ENCODE data around the gene CDC73. TPM values are rescaled to one million over a fixed set of nuclear protein-coding genes. Genes with fewer than 3 reads are reported as not detected.

CDC73 gene
- total RNA-seq, 1 experiment from 2014 or later: 10.0 TPM

- Histone ChIP-seq H3K36me3 (ENCODE audit: low read depth, low read length) (no peaks in the 10 kb centered on the region), H3K27me3 (ENCODE audit: low read length) (no peaks in the 10 kb centered on the region), H3K9me3 (ENCODE audit: low read length) (no peaks in the 10 kb centered on the region), H2AFZ (ENCODE audit: low read length) (no peak overlapping the region), H3K4me1 (ENCODE audit: insufficient read depth, low read length) (no peaks in the 10 kb centered on the region), H3K27ac (ENCODE audit: low read length) (no peak overlapping the region), H3K4me2 (ENCODE audit: low read length) (no peak overlapping the region), H3K4me3 (ENCODE audit: low read length) (no peak overlapping the region), H4K20me1 (ENCODE audit: low read length) (no peaks in the 10 kb centered on the region), H3K9me2 (replicated peaks; ENCODE audit: low read length) (no peaks in the 10 kb centered on the region), H3K79me2 (ENCODE audit: low read length) (peaks cover 3% of the 10 kb centered on the region; the same call in 1 of the 2 replicates), H3F3A (ENCODE audit: low read length, unreplicated experiment) (no peaks in the 10 kb centered on the region), H3K9ac (ENCODE audit: low read length) (no peak overlapping the region)
- ChIA-PET CTCF (no interaction called here), POLR2A (ENCODE audit: unreplicated experiment) (no interaction called here)
- no peak for ATAC-seq
- TF ChIP-seq EZH2phosphoT487 (IDR thresholded peaks at IDR 0.05; ENCODE audit: borderline replicate concordance, low read length) (no peak), EZH2 (IDR thresholded peaks at IDR 0.05; ENCODE audit: low read length, unreplicated experiment) (no peak)
- TF ChIP-seq, protein P1, sequence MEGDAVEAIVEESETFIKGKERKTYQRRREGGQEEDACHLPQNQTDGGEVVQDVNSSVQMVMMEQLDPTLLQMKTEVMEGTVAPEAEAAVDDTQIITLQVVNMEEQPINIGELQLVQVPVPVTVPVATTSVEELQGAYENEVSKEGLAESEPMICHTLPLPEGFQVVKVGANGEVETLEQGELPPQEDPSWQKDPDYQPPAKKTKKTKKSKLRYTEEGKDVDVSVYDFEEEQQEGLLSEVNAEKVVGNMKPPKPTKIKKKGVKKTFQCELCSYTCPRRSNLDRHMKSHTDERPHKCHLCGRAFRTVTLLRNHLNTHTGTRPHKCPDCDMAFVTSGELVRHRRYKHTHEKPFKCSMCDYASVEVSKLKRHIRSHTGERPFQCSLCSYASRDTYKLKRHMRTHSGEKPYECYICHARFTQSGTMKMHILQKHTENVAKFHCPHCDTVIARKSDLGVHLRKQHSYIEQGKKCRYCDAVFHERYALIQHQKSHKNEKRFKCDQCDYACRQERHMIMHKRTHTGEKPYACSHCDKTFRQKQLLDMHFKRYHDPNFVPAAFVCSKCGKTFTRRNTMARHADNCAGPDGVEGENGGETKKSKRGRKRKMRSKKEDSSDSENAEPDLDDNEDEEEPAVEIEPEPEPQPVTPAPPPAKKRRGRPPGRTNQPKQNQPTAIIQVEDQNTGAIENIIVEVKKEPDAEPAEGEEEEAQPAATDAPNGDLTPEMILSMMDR (conservative IDR thresholded peaks at IDR 0.05; ENCODE audit: low read depth, low read length): no peak
- intact Hi-C loops (cut with micrococcal nuclease): no loop called here
- DNase-seq: no peak
- no TSS peak for BruUV-seq (replicated peaks)
Observed at GRCh38 chr1:193176113-193176512, 54.3 kb downstream of the CDC73 start.

DNA sequence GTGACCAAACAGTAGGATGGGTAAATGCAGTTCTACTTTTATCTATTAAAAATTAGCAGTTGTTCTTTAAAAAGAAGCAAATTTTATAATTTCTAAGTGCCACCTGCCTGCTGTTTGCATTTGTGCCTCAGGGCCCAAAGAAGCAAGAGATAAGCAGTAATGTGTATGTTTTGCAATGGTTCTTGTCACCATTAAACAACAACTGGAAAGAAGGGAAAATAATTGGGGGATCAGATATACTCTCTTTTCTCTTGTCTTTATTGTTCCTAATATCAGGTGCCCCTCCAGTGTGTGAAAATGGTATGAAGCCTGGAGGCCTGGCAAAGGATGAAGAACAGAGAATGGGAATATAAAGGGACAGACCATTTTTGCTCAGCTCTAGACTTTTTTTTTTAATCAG, 55.0 kb downstream of the CDC73 start:
- Histone ChIP-seq H3K27ac (ENCODE audit: low read length) (no peak overlapping the region), H3K9me2 (replicated peaks; ENCODE audit: low read length) (no peaks in the 10 kb centered on the region), H3K9me3 (ENCODE audit: low read length) (no peaks in the 10 kb centered on the region), H3K4me2 (ENCODE audit: low read length) (no peak overlapping the region), H3K79me2 (ENCODE audit: low read length) (peaks cover 3% of the 10 kb centered on the region; the same call in 1 of the 2 replicates), H4K20me1 (ENCODE audit: low read length) (no peaks in the 10 kb centered on the region), H3K9ac (ENCODE audit: low read length) (no peak overlapping the region), H3K27me3 (ENCODE audit: low read length) (no peaks in the 10 kb centered on the region), H3K36me3 (ENCODE audit: low read depth, low read length) (no peaks in the 10 kb centered on the region), H3F3A (ENCODE audit: low read length, unreplicated experiment) (no peaks in the 10 kb centered on the region), H3K4me1 (ENCODE audit: insufficient read depth, low read length) (no peaks in the 10 kb centered on the region), H3K4me3 (ENCODE audit: low read length) (no peak overlapping the region), H2AFZ (ENCODE audit: low read length) (no peak overlapping the region)
- ATAC-seq: no peak
- ChIA-PET CTCF (no interaction called here), POLR2A (ENCODE audit: unreplicated experiment) (no interaction called here)
- no peak for DNase-seq
- no TSS peak for BruUV-seq (replicated peaks)
- TF ChIP-seq EZH2phosphoT487 (IDR thresholded peaks at IDR 0.05; ENCODE audit: borderline replicate concordance, low read length) (no peak), EZH2 (IDR thresholded peaks at IDR 0.05; ENCODE audit: low read length, unreplicated experiment) (no peak)
- TF ChIP-seq, protein P1 (conservative IDR thresholded peaks at IDR 0.05; ENCODE audit: low read depth, low read length): no peak
- intact Hi-C loops (cut with micrococcal nuclease): no loop called here

- Histone ChIP-seq H3K4me2 (ENCODE audit: low read length) (no peak overlapping the region), H3K27me3 (ENCODE audit: low read length) (no peaks in the 10 kb centered on the region), H3K36me3 (ENCODE audit: low read depth, low read length) (no peaks in the 10 kb centered on the region), H3K4me3 (ENCODE audit: low read length) (no peak overlapping the region), H2AFZ (ENCODE audit: low read length) (no peak overlapping the region), H3F3A (ENCODE audit: low read length, unreplicated experiment) (no peaks in the 10 kb centered on the region), H3K9me3 (ENCODE audit: low read length) (no peaks in the 10 kb centered on the region), H3K27ac (ENCODE audit: low read length) (no peak overlapping the region), H3K9ac (ENCODE audit: low read length) (no peak overlapping the region), H3K9me2 (replicated peaks; ENCODE audit: low read length) (no peaks in the 10 kb centered on the region), H3K79me2 (ENCODE audit: low read length) (0 out of 2 replicates have a peak, but pooled peaks cover 3% of the 10 kb centered on the region), H4K20me1 (ENCODE audit: low read length) (no peaks in the 10 kb centered on the region), H3K4me1 (ENCODE audit: insufficient read depth, low read length) (no peaks in the 10 kb centered on the region)
- BruUV-seq (replicated peaks): no TSS peak
- intact Hi-C loops (cut with micrococcal nuclease): no loop called here
- no peak for ATAC-seq
- DNase-seq: no peak
- ChIA-PET POLR2A (ENCODE audit: unreplicated experiment) (no interaction called here), CTCF (no interaction called here)
- TF ChIP-seq, protein P1 (conservative IDR thresholded peaks at IDR 0.05; ENCODE audit: low read depth, low read length): no peak
- TF ChIP-seq EZH2phosphoT487 (IDR thresholded peaks at IDR 0.05; ENCODE audit: borderline replicate concordance, low read length) (no peak), EZH2 (IDR thresholded peaks at IDR 0.05; ENCODE audit: low read length, unreplicated experiment) (no peak)
Observed at GRCh38 chr1:193179094-193179493, 57.3 kb downstream of the CDC73 start.

All from PC-3 (cell line).